Jurkat, Clone E6-1 (cell line): Measurements from ENCODE around the gene ARSG.
"Not testable (repeated sequence)": the region's sequence is repeated elsewhere in the genome, so short reads cannot be mapped to it uniquely, and the experiment has no call there.

Experiments
- DNase-seq: peaks from one replicate; pipeline ENCODE4 v3.0.0-alpha.2; 2011; ENCODE audit warnings: low read depth, low spot score
- H3K4me3 ChIP-seq: 2 replicates; pipeline ENCODE4 v1.5.1; 2011; ENCODE audit warnings: mild to moderate bottlenecking, low read length, control low read depth, moderate library complexity

Gene ARSG

GRCh38 chr17:68403122-68403521 lies 111.8 kb downstream of the ARSG start:
- no peak for DNase-seq
- no peak overlapping the region for H3K4me3 ChIP-seq

- not testable (repeated sequence) for DNase-seq, H3K4me3 ChIP-seq
Observed at GRCh38 chr17:68403837-68404236, 112.5 kb downstream of the ARSG start.

GRCh38 chr17:68407656-68408055 lies 116.4 kb downstream of the ARSG start:
- not testable (repeated sequence) for DNase-seq, H3K4me3 ChIP-seq

- H3K4me3 ChIP-seq, result peak overlapping the region; percentile 47
- not testable (repeated sequence) for DNase-seq
Observed at GRCh38 chr17:68413597-68414560, 122.6 kb downstream of the ARSG start.

GRCh38 chr17:68414901-68415300 lies 123.6 kb downstream of the ARSG start:
- not testable (repeated sequence) for H3K4me3 ChIP-seq, DNase-seq

GRCh38 chr17:68417317-68417716 lies 126.0 kb downstream of the ARSG start:
- no peak overlapping the region for H3K4me3 ChIP-seq

GRCh38 chr17:68418876-68419275 lies 127.6 kb downstream of the ARSG start:
- DNase-seq, result no peak
- H3K4me3 ChIP-seq, result no peak overlapping the region

More at GRCh38 chr17:68417317-68417716, 126.0 kb downstream of the ARSG start:
- DNase-seq, result no peak

GRCh38 chr17:68420065-68420464 lies 128.8 kb downstream of the ARSG start:
- no peak for DNase-seq
- no peak overlapping the region for H3K4me3 ChIP-seq

- no peak overlapping the region for H3K4me3 ChIP-seq
- no peak for DNase-seq
Observed at GRCh38 chr17:68421486-68421885, 130.2 kb downstream of the ARSG start.

GRCh38 chr17:68422821-68423220 lies 131.5 kb downstream of the ARSG start:
- no peak for DNase-seq
- H3K4me3 ChIP-seq, result no peak overlapping the region

GRCh38 chr17:68423251-68423650 lies 132.0 kb downstream of the ARSG start:
- DNase-seq, result no peak
- H3K4me3 ChIP-seq, result no peak overlapping the region

GRCh38 chr17:68424203-68424602 lies 132.9 kb downstream of the ARSG start:
- no peak overlapping the region for H3K4me3 ChIP-seq
- no peak for DNase-seq

GRCh38 chr17:68424861-68425260 lies 133.6 kb downstream of the ARSG start:
- no peak overlapping the region for H3K4me3 ChIP-seq
- no peak for DNase-seq

- no peak overlapping the region for H3K4me3 ChIP-seq
- no peak for DNase-seq
Observed at GRCh38 chr17:68425979-68426378, 134.7 kb downstream of the ARSG start.

- DNase-seq, result no peak
- H3K4me3 ChIP-seq, result no peak overlapping the region
Observed at GRCh38 chr17:68427575-68427974, 136.3 kb downstream of the ARSG start.

- no peak for DNase-seq
- no peak overlapping the region for H3K4me3 ChIP-seq
Observed at GRCh38 chr17:68428498-68429172, 137.3 kb downstream of the ARSG start.

- DNase-seq, result no peak
- H3K4me3 ChIP-seq, result no peak overlapping the region
Observed at GRCh38 chr17:68429881-68430280, 138.6 kb downstream of the ARSG start.

GRCh38 chr17:68431045-68431608 lies 139.8 kb downstream of the ARSG start:
- DNase-seq, result no peak
- H3K4me3 ChIP-seq, result no peak overlapping the region

- H3K4me3 ChIP-seq, result no peak overlapping the region
- peak; percentile 72 for DNase-seq
Observed at GRCh38 chr17:68431661-68432071, 140.4 kb downstream of the ARSG start.
